ENCODE data around the gene CEACAM19.
"Not testable (repeated sequence)": the region's sequence is repeated elsewhere in the genome, so short reads cannot be mapped to it uniquely, and the experiment has no call there.

The CEACAM19 gene

DNA sequence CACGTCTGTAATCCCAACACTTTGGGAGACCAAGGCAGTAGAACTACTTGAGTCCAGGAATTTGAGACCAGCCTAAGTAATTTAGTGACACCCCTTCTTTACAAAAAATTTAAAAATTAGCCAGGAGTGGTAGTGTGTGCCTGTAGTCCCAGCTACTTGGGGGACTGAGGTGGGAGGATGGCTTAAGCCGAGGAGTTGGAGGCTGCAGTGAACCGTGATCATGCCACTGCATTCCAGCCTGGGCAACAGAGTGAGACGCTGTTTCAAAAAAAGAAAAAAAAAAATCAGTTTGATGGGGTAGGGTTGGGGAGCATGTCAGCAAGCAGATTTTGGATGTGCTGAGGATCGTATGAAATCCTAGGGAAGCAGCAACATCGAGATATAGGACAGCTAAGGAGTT, 4.2 kb downstream of the CEACAM19 start:
- DNase-seq (ENCODE audit: low read depth) = no peak
- no peak overlapping the region for H3K4me3 ChIP-seq (ENCODE audit: low read length)
- TF ChIP-seq, protein P1, sequence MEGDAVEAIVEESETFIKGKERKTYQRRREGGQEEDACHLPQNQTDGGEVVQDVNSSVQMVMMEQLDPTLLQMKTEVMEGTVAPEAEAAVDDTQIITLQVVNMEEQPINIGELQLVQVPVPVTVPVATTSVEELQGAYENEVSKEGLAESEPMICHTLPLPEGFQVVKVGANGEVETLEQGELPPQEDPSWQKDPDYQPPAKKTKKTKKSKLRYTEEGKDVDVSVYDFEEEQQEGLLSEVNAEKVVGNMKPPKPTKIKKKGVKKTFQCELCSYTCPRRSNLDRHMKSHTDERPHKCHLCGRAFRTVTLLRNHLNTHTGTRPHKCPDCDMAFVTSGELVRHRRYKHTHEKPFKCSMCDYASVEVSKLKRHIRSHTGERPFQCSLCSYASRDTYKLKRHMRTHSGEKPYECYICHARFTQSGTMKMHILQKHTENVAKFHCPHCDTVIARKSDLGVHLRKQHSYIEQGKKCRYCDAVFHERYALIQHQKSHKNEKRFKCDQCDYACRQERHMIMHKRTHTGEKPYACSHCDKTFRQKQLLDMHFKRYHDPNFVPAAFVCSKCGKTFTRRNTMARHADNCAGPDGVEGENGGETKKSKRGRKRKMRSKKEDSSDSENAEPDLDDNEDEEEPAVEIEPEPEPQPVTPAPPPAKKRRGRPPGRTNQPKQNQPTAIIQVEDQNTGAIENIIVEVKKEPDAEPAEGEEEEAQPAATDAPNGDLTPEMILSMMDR (IDR thresholded peaks at IDR 0.05; ENCODE audit: insufficient read depth, low read depth, low read length, missing control alignments) = no peak

GRCh38 chr19:44677019-44677811, 5.9 kb downstream of the CEACAM19 start:
- no peak overlapping the region for H3K4me3 ChIP-seq (ENCODE audit: low read length)
- DNase-seq (ENCODE audit: low read depth) = peak; percentile 65
- TF ChIP-seq, protein P1 (IDR thresholded peaks at IDR 0.05; ENCODE audit: insufficient read depth, low read depth, low read length, missing control alignments) = no peak

GRCh38 chr19:44680536-44680935, 9.3 kb downstream of the CEACAM19 start:
- H3K4me3 ChIP-seq (ENCODE audit: low read length) = no peak overlapping the region
- DNase-seq (ENCODE audit: low read depth) = no peak
- TF ChIP-seq, protein P1 (IDR thresholded peaks at IDR 0.05; ENCODE audit: insufficient read depth, low read depth, low read length, missing control alignments) = no peak

DNA sequence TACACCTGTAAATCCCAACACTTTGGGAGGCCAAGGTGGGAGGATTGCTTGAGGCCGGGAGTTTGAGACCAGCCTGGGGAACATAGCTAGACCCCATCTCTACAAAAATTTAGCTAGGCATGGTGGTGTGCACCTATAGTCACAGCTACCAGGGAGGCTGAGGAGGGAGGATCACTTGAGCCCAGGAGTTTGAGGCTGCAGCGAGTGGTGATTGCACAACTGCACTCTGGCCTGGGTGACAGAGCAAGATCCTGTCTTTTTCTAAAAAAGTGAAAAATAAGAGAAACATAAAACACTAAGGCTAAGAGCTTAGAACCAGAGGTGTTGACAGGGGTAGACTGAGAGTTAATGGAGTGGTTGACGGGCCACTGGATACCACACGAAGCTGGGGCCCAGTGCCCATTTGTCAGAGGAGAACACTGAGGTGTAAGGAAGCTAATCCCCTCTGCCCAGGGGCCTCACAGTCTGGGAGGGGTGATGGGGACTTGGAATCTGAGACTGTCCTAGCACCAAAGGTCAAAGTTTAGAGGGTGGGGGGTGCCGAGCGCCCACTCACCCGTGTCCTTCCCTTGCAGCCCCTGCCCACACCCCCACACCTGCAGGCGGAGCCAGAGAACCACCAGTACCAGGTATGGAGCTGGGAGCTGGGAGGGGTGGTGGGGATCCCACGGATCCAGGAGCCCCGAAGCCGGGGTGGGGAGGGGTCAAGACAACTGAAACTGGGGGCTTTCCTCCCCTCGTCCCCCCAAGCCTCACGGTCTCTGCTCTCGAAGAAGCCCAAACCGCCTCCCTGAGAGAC, 10.9 kb downstream of the CEACAM19 start:
- H3K4me3 ChIP-seq (ENCODE audit: low read length) = no peak overlapping the region
- TF ChIP-seq, protein P1 (IDR thresholded peaks at IDR 0.05; ENCODE audit: insufficient read depth, low read depth, low read length, missing control alignments) = no peak
- no peak for DNase-seq (ENCODE audit: low read depth)

GRCh38 chr19:44682807-44683206, 11.5 kb downstream of the CEACAM19 start:
- TF ChIP-seq, protein P1 (IDR thresholded peaks at IDR 0.05; ENCODE audit: insufficient read depth, low read depth, low read length, missing control alignments) = no peak
- DNase-seq (ENCODE audit: low read depth) = no peak
- H3K4me3 ChIP-seq (ENCODE audit: low read length) = no peak overlapping the region

DNA sequence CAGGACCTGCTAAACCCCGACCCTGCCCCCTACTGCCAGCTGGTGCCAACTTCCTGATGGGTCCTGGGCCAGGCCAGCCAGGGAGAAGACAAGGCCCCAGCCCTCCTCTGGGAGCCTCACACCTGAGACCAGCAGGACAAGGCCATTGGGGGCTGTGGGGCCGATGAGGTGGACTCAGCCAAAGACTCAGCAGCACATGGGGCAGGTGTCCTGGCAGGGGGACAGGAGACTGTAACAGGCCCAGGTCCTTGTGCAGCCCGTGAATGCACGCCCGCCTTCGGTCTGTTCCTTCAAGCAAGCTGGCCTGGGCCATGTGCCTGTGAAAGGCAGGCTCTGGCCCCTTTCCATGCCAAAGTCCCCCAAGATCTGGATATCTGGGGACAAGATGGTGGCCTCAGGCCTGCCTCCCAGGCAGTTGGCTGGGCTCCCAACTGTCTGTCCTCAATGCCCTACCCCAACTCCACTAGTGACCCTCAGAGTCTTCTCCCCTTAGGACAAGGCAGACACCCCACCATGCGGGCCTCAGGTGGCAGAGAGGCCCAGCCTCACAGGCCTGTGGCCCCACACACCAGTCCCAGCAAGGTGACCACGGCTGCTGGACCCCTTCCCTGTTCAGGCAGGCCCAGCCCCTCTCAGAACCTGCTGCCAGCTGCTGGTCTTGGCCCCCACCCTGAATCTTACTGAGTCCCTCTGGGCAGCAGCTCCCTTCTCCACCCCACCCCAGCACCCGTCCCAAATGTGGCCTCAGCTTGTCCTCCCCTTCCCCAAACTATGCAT, 12.3 kb downstream of the CEACAM19 start:
- TF ChIP-seq, protein P1 (IDR thresholded peaks at IDR 0.05; ENCODE audit: insufficient read depth, low read depth, low read length, missing control alignments) = no peak
- DNase-seq (ENCODE audit: low read depth) = no peak
- no peak overlapping the region for H3K4me3 ChIP-seq (ENCODE audit: low read length)

DNA sequence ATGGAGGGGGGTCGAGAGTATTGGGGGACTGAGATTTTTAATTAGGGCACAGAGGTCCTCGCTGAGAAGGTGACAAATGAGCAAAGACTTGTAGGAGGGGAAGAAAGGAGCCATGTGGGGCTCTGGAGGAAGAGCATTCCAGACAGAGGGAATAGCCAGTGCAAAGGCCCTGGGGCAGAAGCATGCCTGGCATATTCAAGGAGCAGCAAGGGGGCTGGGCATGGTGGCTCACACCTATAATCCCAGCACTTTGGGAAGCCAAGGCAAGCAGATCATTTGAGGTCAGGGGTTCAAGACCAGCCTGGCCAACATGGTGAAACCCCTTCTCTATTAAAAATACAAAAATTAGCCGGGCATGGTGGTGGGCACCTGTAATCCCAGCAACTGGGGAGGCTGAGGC, 13.1 kb downstream of the CEACAM19 start:
- DNase-seq (ENCODE audit: low read depth); H3K4me3 ChIP-seq (ENCODE audit: low read length): not testable (repeated sequence)

Measured in epithelial cell of esophagus (primary cell).